Measurements from ENCODE around the gene TXNL4A.

DNA sequence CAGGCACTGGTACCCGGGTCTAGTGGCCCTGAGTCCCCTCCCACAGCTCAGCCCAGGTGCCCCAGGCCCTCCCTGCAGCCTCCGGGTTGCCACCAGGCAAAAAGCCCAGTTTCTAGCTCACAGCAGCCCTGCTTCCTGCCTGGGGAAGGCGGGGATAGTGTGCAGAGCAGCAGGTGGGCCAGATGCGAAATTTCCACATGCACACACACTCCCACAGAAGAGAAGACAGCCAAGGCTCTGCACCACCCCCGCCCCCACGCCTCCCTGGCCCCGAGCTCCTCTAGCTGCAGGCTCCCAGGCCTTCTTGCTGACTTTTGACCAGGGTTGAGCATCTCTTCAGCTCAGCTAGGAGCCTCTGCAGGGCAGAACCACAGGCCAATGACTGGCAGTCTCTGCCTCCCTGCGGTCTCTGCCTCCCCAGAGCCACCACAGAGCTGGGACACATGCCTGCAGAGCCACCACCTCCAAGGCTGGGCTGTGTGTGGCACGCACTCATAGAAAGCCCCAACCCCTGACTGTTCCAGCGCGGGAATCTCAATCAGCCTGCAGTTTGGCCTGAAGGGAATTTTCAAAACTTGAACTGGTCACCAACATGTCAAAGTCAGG, 44.1 kb downstream of the TXNL4A start:
- TF ChIP-seq, protein P1, sequence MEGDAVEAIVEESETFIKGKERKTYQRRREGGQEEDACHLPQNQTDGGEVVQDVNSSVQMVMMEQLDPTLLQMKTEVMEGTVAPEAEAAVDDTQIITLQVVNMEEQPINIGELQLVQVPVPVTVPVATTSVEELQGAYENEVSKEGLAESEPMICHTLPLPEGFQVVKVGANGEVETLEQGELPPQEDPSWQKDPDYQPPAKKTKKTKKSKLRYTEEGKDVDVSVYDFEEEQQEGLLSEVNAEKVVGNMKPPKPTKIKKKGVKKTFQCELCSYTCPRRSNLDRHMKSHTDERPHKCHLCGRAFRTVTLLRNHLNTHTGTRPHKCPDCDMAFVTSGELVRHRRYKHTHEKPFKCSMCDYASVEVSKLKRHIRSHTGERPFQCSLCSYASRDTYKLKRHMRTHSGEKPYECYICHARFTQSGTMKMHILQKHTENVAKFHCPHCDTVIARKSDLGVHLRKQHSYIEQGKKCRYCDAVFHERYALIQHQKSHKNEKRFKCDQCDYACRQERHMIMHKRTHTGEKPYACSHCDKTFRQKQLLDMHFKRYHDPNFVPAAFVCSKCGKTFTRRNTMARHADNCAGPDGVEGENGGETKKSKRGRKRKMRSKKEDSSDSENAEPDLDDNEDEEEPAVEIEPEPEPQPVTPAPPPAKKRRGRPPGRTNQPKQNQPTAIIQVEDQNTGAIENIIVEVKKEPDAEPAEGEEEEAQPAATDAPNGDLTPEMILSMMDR (IDR thresholded peaks at IDR 0.05): no peak
- TF ChIP-seq POLR2AphosphoS5 (IDR thresholded peaks at IDR 0.05; ENCODE audit: low read depth, low read length) (no peak), TCF7L2 (IDR thresholded peaks at IDR 0.05; ENCODE audit: low read depth, low read length) (no peak)
